Endothelial cell of umbilical vein (primary cell): ENCODE measurements around the gene CNTFR. TPM values are rescaled to one million over a fixed set of nuclear protein-coding genes. Genes with fewer than 3 reads are reported as not detected.

Experiments used
- BruUV-seq: library from RNA; stranded (reverse); fragments of 400-500 nt; replicated peaks from 2 replicates; lab custom pipeline; 2021; lab: Mats Ljungman, UMichigan
- CTCF ChIA-PET: fragments of 300-600, 350-600 bp; sonication (Branson Sonifier 250); formaldehyde crosslinking; loops from one replicate; lab custom pipeline; 2021; ENCODE audit warnings: antibody characterized with exemption, inconsistent platforms; lab: Charles Lee
- POLR2A ChIA-PET: fragments of 300-600, 350-600 bp; sonication (Branson Sonifier 250); formaldehyde crosslinking; loops from one replicate; lab custom pipeline; 2021; ENCODE audit warnings: antibody characterized with exemption, inconsistent platforms; lab: Charles Lee
- DNase-seq: peaks from one replicate; pipeline ENCODE4 v3.0.0-alpha.2; 2011; ENCODE audit warnings: low read depth, low spot score
- FAIRE-seq: peaks from 2 replicates; lab custom pipeline; 2011; peaks lifted over from hg19 to GRCh38; lab: Jason Lieb, UNC
- H2AFZ ChIP-seq: 2 replicates; pipeline ENCODE4 v1.6.0; 2012; ENCODE audit warnings: low read depth, low read length, control low read depth, inconsistent platforms
- H3K27ac ChIP-seq: 2 replicates; pipeline ENCODE4 v1.5.1; 2011; ENCODE audit warnings: low read depth, mild to moderate bottlenecking, control low read depth, low read length, moderate library complexity; ENCODE audit not compliant: insufficient read depth
- H3K27me3 ChIP-seq, 2 experiments: 2 replicates each; pipeline versions ENCODE4 v1.6.0 to v1.6.1; 2011; ENCODE audit warnings: low read length in 2 of 2, mixed read lengths in 1 of 2; ENCODE audit not compliant: control insufficient read depth in 2 of 2, insufficient read depth in 2 of 2
- H3K36me3 ChIP-seq, 2 experiments: 2 replicates in 1 of 2; 3 replicates in 1 of 2; pipeline ENCODE4 v1.5.1; 2011; ENCODE audit warnings: low read length in 2 of 2, mild to moderate bottlenecking in 1 of 2, moderate library complexity in 1 of 2; ENCODE audit not compliant: control insufficient read depth in 2 of 2, insufficient read depth in 2 of 2; ENCODE audit errors: extremely low read depth in 1 of 2
- H3K4me1 ChIP-seq: 3 replicates; pipeline ENCODE4 v1.5.1; 2011; ENCODE audit warnings: mild to moderate bottlenecking, low read length; ENCODE audit not compliant: control insufficient read depth, insufficient read depth; ENCODE audit errors: extremely low read depth
- H3K4me2 ChIP-seq: 2 replicates; pipeline ENCODE4 v1.6.1; 2011; ENCODE audit warnings: low read length, control low read depth, mixed read lengths; ENCODE audit not compliant: insufficient read depth
- H3K4me3 ChIP-seq, 3 experiments: fragments of 200-600 bp in 1 of 3; sonication (generic), shearing (Covaris generic) in 1 of 3; replicated peaks in 1 of 3; 2 replicates each; pipeline ENCODE4 v1.5.1; 2011 to 2016; ENCODE audit warnings: control low read depth in 3 of 3, low read length in 3 of 3, mild to moderate bottlenecking in 2 of 3, inconsistent platforms in 1 of 3, low read depth in 1 of 3, moderate library complexity in 1 of 3; ENCODE audit not compliant: insufficient read depth in 1 of 3
- H3K79me2 ChIP-seq: 2 replicates; pipeline ENCODE4 v1.6.0; 2012; ENCODE audit warnings: low read length, inconsistent platforms; ENCODE audit not compliant: control insufficient read depth, insufficient read depth
- H3K9ac ChIP-seq: replicated peaks from 2 replicates; pipeline ENCODE3; 2011; ENCODE audit warnings: low read length, control low read depth; ENCODE audit not compliant: insufficient read depth; ENCODE audit errors: extremely low read depth
- H3K9me1 ChIP-seq: replicated peaks from 3 replicates; pipeline ENCODE4 v1.6.0; 2011; ENCODE audit warnings: mild to moderate bottlenecking, low read length; ENCODE audit not compliant: control insufficient read depth, insufficient read depth; ENCODE audit errors: extremely low read depth
- H3K9me3 ChIP-seq: replicated peaks from 2 replicates; pipeline ENCODE4 v1.5.1; 2012; ENCODE audit warnings: low read length, inconsistent platforms; ENCODE audit not compliant: control insufficient read depth, insufficient read depth
- H4K20me1 ChIP-seq: replicated peaks from 2 replicates; pipeline ENCODE3; 2011; ENCODE audit warnings: mild to moderate bottlenecking, low read length; ENCODE audit not compliant: control insufficient read depth, insufficient read depth; ENCODE audit errors: extremely low read depth
- CTCF ChIP-seq, 2 donors: IDR thresholded peaks; 1 replicate in 1 of 2; 2 replicates in 1 of 2; pipeline ENCODE4 v1.5.1; 2011; ENCODE audit warnings: low read length in 2 of 2, mild to moderate bottlenecking in 2 of 2, moderate library complexity in 2 of 2, control low read depth in 1 of 2, inconsistent platforms in 1 of 2, low read depth in 1 of 2; ENCODE audit not compliant: insufficient read depth in 1 of 2; ENCODE audit errors: extremely low read depth in 1 of 2
- EZH2 ChIP-seq: IDR thresholded peaks from 2 replicates; pipeline ENCODE4 v1.6.1; 2012; ENCODE audit warnings: borderline replicate concordance, low read depth, mild to moderate bottlenecking, moderate library complexity, low read length, inconsistent platforms; ENCODE audit not compliant: severe bottlenecking
- FOS ChIP-seq: IDR thresholded peaks from 2 replicates; pipeline ENCODE4 v1.6.1; 2011; ENCODE audit warnings: mild to moderate bottlenecking, low read length, moderate library complexity, borderline replicate concordance; ENCODE audit not compliant: insufficient read depth
- GATA2 ChIP-seq: IDR thresholded peaks from 2 replicates; pipeline ENCODE4 v1.7.0; 2011; ENCODE audit warnings: low read depth, mild to moderate bottlenecking, moderate library complexity, mixed read lengths, low read length; ENCODE audit not compliant: insufficient read length, insufficient read depth
- JUN ChIP-seq: IDR thresholded peaks from 2 replicates; pipeline ENCODE4 v1.6.1; 2011; ENCODE audit warnings: borderline replicate concordance, low read depth; ENCODE audit not compliant: insufficient read length, insufficient read depth
- MYC ChIP-seq: IDR thresholded peaks from one replicate; pipeline ENCODE4 v1.6.1; 2011; ENCODE audit warnings: mild to moderate bottlenecking, low read depth, low read length
- POLR2A ChIP-seq: IDR thresholded peaks from 2 replicates; pipeline ENCODE4 v1.6.1; 2012; ENCODE audit warnings: low read depth, mild to moderate bottlenecking, control low read depth, low read length
- POLR2AphosphoS5 ChIP-seq: IDR thresholded peaks from 2 replicates; pipeline ENCODE4 v1.6.1; 2012; ENCODE audit warnings: low read depth, mild to moderate bottlenecking, control low read depth, low read length, moderate library complexity; ENCODE audit not compliant: insufficient read depth
- dilution Hi-C: fragments of 300-500 bp; cut with MboI; formaldehyde crosslinking; loops from one replicate; pipeline ENCODE4 v1.15.0; 2019; ENCODE audit warnings: low sequenced_read_pairs; ENCODE audit not compliant: extremely low pct_ligation_motif_present
- intact Hi-C: fragments of 100-400 bp; cut with micrococcal nuclease; formaldehyde crosslinking; loops from one replicate; pipeline ENCODE4 v1.10.0; 2022
- polyA plus RNA-seq, 4 experiments: library from polyadenylated mRNA; depleted of rRNA in 3 of 4; stranded (reverse) in 3 of 4; unstranded in 1 of 4; fragments of >200 nt; gene quantifications; 2 replicates each; pipeline versions ENCODE4 v1.2.1 to v1.2.3, GENCODE V29; 2011 to 2012; ENCODE audit warnings: missing spikeins in 1 of 4
- total RNA-seq: library from RNA; stranded (reverse); gene quantifications from 2 replicates; pipeline ENCODE4 v1.2.3, GENCODE V29; 2021
- TF ChIP-seq, protein P1 (sequence below): IDR thresholded peaks from 2 replicates; pipeline ENCODE4 v1.6.1; 2011; ENCODE audit not compliant: insufficient read depth, insufficient read length

Gene CNTFR
- total and polyA plus RNA-seq, 2 donors (not counting 3 experiments of a cell fraction or from before 2014, with no cell fraction given), result not detected

DNA sequence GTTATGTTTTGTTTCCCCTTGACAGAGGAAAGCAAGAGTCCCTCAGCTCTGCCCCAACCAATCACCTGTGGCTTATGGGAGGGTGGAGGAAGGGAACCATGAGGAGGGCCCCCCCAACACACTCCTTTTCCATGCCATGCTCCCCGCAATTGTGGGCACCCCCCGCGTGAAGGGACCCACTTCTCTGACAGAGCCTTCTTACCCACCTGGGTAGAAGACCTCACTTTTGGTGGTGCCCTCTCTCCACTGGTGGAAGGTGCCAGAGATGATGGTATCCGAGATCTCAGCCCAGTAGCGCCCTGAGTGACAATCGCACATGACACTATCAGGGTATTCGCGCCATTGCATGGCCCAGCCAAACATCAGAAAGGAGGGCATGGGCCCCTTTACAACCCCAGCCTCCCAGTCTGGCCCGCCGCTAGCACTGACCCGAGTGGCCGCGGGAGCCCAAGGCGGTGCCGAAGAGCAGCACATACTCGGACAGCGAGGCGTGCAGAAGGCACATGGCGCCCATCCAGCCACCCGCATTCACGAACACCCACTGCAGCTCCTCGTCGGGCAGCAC, 47.3 kb upstream of the CNTFR start:
- CTCF ChIA-PET, result interaction anchor here (0.8 to 3.3 kb wide), 12 partner anchors 10 to 305 kb away, joined by 3 to 41 read pairs (median 7); partner anchors contain the start of genes DCTN3, GALT and RPP25L
- no peak for DNase-seq

DNA sequence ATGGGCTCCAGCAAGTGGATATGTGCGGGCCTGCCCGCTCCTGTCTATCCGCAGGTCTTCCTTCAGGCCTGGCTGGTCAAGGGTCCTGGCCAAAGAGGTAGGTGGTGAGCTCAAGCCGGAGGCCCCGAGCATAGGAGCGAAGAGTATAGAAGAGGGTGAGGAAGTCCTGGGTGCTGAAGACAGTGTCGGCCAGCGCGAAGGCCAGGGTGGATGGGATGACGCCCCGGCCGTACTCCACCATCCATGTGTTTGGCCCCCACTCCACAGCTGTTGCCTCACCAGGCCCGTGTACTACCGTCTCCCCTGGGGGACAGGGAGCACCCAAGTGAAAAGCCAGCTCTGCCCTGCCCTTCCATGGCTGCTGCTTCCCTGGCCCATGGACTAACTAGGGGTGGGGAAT, 46.0 kb upstream of the CNTFR start:
- Histone ChIP-seq H3K4me1 (peaks cover 16% of the 10 kb centered on the region), H4K20me1 (no peaks in the 10 kb centered on the region), H3K9me3 (no peaks in the 10 kb centered on the region), H3K27ac (no peak overlapping the region), H3K36me3 (peaks cover 0 to 2% of the 10 kb centered on the region in 2 experiments), H3K9ac (no peak overlapping the region), H3K4me2 (no peak overlapping the region), H3K79me2 (peaks cover 19% of the 10 kb centered on the region), H3K9me1 (no peaks in the 10 kb centered on the region), H3K27me3 (peaks cover 7 to 8% of the 10 kb centered on the region in 2 experiments), H3K4me3 (no peak overlapping the region), H2AFZ (no peak overlapping the region)
- ChIA-PET POLR2A (interaction anchor here (0.6 to 0.7 kb wide), 2 partner anchors 13 to 23 kb away, joined by 3 to 5 read pairs; partner anchors contain the start of gene RPP25L), CTCF (interaction anchor here (0.6 to 4.0 kb wide), 13 partner anchors 8 to 231 kb away, joined by 3 to 130 read pairs (median 19); partner anchors contain the start of genes DCTN3, GALT and RPP25L)
- intact Hi-C loops (no loop called here), dilution Hi-C loops (no loop called here)
- no peak for DNase-seq
- BruUV-seq, result no TSS peak
- TF ChIP-seq CTCF (IDR thresholded peaks at IDR 0.05; ENCODE audit: extremely low read depth in 1 of 2, insufficient read depth in 1 of 2, low read depth in 1 of 2, low read length in 2 of 2) (no peak), EZH2 (no peak), JUN (no peak), POLR2A (no peak), GATA2 (no peak), MYC (no peak), POLR2AphosphoS5 (no peak), FOS (no peak)
- TF ChIP-seq, protein P1, sequence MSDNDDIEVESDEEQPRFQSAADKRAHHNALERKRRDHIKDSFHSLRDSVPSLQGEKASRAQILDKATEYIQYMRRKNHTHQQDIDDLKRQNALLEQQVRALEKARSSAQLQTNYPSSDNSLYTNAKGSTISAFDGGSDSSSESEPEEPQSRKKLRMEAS, result no peak
- no peak for FAIRE-seq

More for the DNA sequence above, 47.3 kb upstream of the CNTFR start:
- dilution Hi-C loops, result no loop called here
- no TSS peak for BruUV-seq
- peak overlapping the region; percentile 56 for H2AFZ ChIP-seq
- TF ChIP-seq MYC, result peak; percentile 19
- TF ChIP-seq, protein P1, result no peak
- peaks cover 16% of the 10 kb centered on the region for H3K4me1 ChIP-seq
- no peaks in the 10 kb centered on the region for H3K9me3 ChIP-seq
- peak overlapping the region; percentile 3 to 63 (median 47) for H3K4me3 ChIP-seq
- POLR2A ChIA-PET, result interaction anchor here (1.3 kb wide), 1 partner anchor 10 kb away, joined by 7 read pairs; the partner anchor contains the start of gene GALT
- H3K27me3 ChIP-seq, result no peaks in the 10 kb centered on the region
- H3K36me3 ChIP-seq, result peaks cover 0 to 2% of the 10 kb centered on the region in 2 experiments
- FAIRE-seq, result peak; percentile 46
- peak overlapping the region; percentile 57 for H3K4me2 ChIP-seq
- no peaks in the 10 kb centered on the region for H4K20me1 ChIP-seq
- H3K79me2 ChIP-seq, result peaks cover 19% of the 10 kb centered on the region
- intact Hi-C loops, result loop anchor here (1.0 to 2.0 kb wide), 2 partner anchors 9 to 28 kb away; partner anchors contain the start of gene GALT
- peak overlapping the region; percentile 48 for H3K9ac ChIP-seq
- H3K9me1 ChIP-seq, result no peaks in the 10 kb centered on the region
- H3K27ac ChIP-seq, result no peak overlapping the region
